Activated CD4-positive, alpha-beta T cell treated with anti-CD3 and anti-CD28 coated beads, Interleukin-2, amount 10 ng/mL, durations not matched to agents 7 days and 5 days (primary cell): Measurements from ENCODE around the gene CHRNA3. TPM values are rescaled to one million over a fixed set of nuclear protein-coding genes. Genes with fewer than 3 reads are reported as not detected.

Experiments used
- CTCF ChIA-PET: fragments of 350-600 bp; sonication (Branson Sonifier 250); formaldehyde crosslinking; loops from one replicate; lab custom pipeline; 2021; ENCODE audit warnings: antibody characterized with exemption; lab: Charles Lee
- POLR2A ChIA-PET: fragments of 350-600 bp; sonication (Branson Sonifier 250); formaldehyde crosslinking; loops from one replicate; lab custom pipeline; 2021; ENCODE audit warnings: antibody characterized with exemption; lab: Charles Lee
- DNase-seq: peaks from one replicate; pipeline ENCODE4 v3.0.0-alpha.2; 2020
- H3K27ac Mint-ChIP-seq: one replicate; pipeline ENCODE4 v1.8.0; 2021; ENCODE audit warnings: mild to moderate bottlenecking, moderate library complexity, mixed read lengths
- H3K27me3 Mint-ChIP-seq: one replicate; pipeline ENCODE4 v1.8.0; 2021; ENCODE audit warnings: mixed read lengths
- H3K36me3 Mint-ChIP-seq: one replicate; pipeline ENCODE4 v1.8.0; 2021; ENCODE audit warnings: low read depth, mixed read lengths
- H3K4me1 Mint-ChIP-seq: one replicate; pipeline ENCODE4 v1.8.0; 2021; ENCODE audit warnings: mixed read lengths
- H3K4me3 Mint-ChIP-seq: one replicate; pipeline ENCODE4 v1.8.0; 2021; ENCODE audit warnings: mild to moderate bottlenecking, moderate library complexity, mixed read lengths
- H3K9me3 Mint-ChIP-seq: one replicate; pipeline ENCODE4 v1.8.0; 2021; ENCODE audit warnings: mixed read lengths
- total RNA-seq, 2 experiments: library from RNA; stranded (reverse); gene quantifications; one replicate each; pipeline ENCODE4 v1.2.3, GENCODE V29; 2021

CHRNA3 gene
- total RNA-seq, 2 experiments from 2014 or later, result not detected

DNA sequence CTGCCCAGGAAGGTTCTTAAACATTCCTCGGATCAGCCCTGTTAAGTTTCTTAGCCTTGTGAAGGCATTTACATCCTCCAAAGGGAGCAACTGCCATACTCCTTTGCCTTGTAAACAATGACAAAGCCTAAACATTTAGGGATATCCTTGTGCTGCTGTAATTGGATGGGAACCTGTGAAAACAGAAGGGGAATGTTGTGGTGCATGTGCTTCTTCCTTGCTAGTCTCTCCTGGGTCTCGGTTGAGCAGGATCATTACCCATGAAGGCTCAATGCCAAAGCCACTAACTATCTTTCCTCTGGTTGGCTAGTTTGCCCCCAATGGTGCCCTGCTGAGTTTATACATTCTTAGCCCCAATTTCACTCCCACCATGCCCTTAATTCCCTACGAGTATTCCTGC lies 17.3 kb downstream of the CHRNA3 start:
- no peak overlapping the region for H3K4me3 Mint-ChIP-seq
- H3K36me3 Mint-ChIP-seq, result no peaks in the 10 kb centered on the region
- DNase-seq, result no peak
- ChIA-PET CTCF (interaction anchor here (0.5 to 1.1 kb wide), 2 partner anchors 21 to 124 kb away, joined by 3 read pairs; no protein-coding TSS in a partner anchor), POLR2A (no interaction called here)
- no peaks in the 10 kb centered on the region for H3K9me3 Mint-ChIP-seq
- H3K4me1 Mint-ChIP-seq, result no peaks in the 10 kb centered on the region
- no peak overlapping the region for H3K27ac Mint-ChIP-seq
- H3K27me3 Mint-ChIP-seq, result no peaks in the 10 kb centered on the region

DNA sequence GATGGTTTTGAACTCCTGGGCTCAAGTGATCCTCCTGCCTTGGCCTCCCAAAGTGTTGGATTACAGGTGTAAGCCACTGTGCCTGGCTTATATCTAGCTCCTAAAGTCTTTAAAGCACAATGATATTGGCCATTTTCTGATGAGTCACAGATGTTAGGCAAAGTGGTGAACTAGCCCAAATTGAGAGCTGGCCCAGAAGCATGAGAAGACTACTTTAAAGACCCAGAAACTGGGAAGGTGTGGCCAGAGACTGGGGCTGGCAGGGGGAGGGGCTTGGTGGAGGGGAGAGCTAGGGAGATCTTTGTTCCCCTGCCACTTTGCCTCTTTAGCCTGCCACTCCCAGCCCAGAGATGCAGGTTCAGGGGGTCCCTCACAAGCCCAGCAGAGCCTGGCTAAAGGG lies 21.6 kb downstream of the CHRNA3 start:
- CTCF ChIA-PET, result interaction anchor here (0.7 to 1.4 kb wide), 2 partner anchors 23 to 1953 kb away, joined by 3 to 6 read pairs; no protein-coding TSS in a partner anchor
- DNase-seq, result no peak
- Mint-ChIP-seq H3K36me3 (no peaks in the 10 kb centered on the region), H3K4me1 (no peaks in the 10 kb centered on the region), H3K4me3 (no peak overlapping the region), H3K9me3 (no peaks in the 10 kb centered on the region), H3K27me3 (no peaks in the 10 kb centered on the region), H3K27ac (no peak overlapping the region)
- POLR2A ChIA-PET, result no interaction called here

DNA sequence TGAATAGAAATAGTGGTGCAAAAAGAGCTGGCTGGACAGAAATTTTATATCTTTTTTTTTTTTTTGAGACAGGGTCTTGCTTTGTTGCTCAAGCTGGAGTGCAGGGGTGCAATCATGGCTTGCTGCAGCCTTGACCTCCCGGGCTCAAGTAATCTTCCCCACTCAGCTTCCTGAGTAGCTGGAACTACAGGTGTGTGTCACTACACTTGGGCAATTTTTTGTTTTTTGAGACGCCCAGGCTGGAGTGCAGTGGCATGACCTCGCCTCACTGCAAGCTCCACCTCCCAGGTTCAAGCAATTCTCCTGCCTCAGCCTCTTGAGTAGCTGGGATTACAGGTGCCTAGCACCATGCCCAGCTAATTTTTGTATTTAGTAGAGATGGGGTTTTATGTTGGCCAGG lies 22.4 kb downstream of the CHRNA3 start:
- DNase-seq, result no peak
- no peaks in the 10 kb centered on the region for H3K4me1 Mint-ChIP-seq
- H3K9me3 Mint-ChIP-seq, result no peaks in the 10 kb centered on the region
- H3K4me3 Mint-ChIP-seq, result no peak overlapping the region
- H3K27me3 Mint-ChIP-seq, result no peaks in the 10 kb centered on the region
- H3K27ac Mint-ChIP-seq, result no peak overlapping the region
- ChIA-PET POLR2A (no interaction called here), CTCF (interaction anchor here (0.7 to 1.4 kb wide), 4 partner anchors 22 to 341 kb away, joined by 3 to 9 read pairs (median 3); no protein-coding TSS in a partner anchor)
- H3K36me3 Mint-ChIP-seq, result no peaks in the 10 kb centered on the region

DNA sequence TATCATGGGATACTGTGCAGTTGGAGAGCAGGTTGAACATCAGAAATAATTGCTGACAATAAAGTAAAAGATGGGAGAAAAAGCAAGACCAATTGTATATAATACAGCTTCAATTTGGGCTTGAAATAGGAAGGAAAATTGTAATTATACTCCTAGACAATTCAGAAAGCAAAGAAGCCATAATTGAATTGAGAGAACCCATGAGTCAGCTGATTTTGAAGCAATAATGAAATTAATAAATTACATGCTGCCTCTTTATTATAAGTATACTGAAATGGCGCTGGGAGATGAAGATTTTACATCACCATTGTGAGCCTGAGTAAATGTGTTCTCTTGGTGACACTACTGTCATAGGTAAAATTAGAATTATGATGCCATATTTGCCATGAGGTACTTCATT lies 23.2 kb downstream of the CHRNA3 start:
- no peak overlapping the region for H3K4me3 Mint-ChIP-seq
- H3K27ac Mint-ChIP-seq, result no peak overlapping the region
- POLR2A ChIA-PET, result no interaction called here
- H3K9me3 Mint-ChIP-seq, result no peaks in the 10 kb centered on the region
- H3K36me3 Mint-ChIP-seq, result no peaks in the 10 kb centered on the region
- H3K27me3 Mint-ChIP-seq, result no peaks in the 10 kb centered on the region
- no peak for DNase-seq
- no peaks in the 10 kb centered on the region for H3K4me1 Mint-ChIP-seq
- CTCF ChIA-PET, result interaction anchor here (0.7 to 0.8 kb wide), 2 partner anchors 30 to 340 kb away, joined by 3 to 9 read pairs; no protein-coding TSS in a partner anchor

DNA sequence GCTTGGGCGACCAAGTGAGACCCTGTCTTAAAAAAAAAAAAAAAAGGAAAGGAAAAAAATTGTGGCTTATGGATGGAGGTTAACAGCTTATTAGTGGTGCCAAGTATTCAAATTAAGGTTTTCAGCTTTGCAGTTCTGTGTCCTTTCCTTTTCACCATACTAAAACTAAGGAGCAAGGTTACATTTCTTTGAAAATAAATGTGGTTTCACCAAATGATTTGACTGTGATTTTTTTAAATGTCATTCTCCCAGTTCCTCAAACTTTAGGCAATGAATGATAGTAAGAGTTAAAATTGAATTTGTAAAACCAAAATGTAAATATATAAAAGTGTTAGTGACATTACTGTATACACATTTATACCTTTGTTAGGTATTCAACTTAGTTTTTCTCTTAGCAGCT lies 45.9 kb downstream of the CHRNA3 start:
- Mint-ChIP-seq H3K27ac (no peak overlapping the region), H3K9me3 (no peaks in the 10 kb centered on the region), H3K36me3 (no peaks in the 10 kb centered on the region), H3K27me3 (no peaks in the 10 kb centered on the region), H3K4me3 (no peak overlapping the region), H3K4me1 (no peaks in the 10 kb centered on the region)
- ChIA-PET CTCF (no interaction called here), POLR2A (interaction anchor here (0.6 kb wide), 1 partner anchor 137 kb away, joined by 3 read pairs; the partner anchor contains the start of gene IREB2)
- no peak for DNase-seq

DNA sequence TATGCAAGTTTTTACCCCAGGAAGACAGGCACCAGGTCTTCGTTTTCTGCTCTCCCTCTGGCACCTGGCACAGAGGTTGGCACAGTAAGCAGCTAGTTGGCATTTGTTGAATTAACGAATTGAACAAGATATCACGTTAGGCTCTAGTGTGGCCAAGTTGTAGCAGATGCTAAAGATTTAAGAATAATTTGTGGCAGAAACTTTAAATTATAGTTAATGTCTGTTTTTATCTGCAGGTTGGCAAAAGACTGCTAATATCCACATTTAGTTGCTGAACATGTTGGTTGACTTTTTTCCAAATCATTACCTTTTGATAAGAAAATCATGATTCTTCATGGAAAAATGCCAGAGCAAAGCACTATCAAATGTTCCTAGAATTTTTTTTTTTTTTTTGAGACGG lies 47.4 kb downstream of the CHRNA3 start:
- CTCF ChIA-PET, result no interaction called here
- DNase-seq, result no peak
- Mint-ChIP-seq H3K36me3 (no peaks in the 10 kb centered on the region), H3K27ac (no peak overlapping the region), H3K27me3 (peaks cover 3% of the 10 kb centered on the region), H3K4me1 (no peaks in the 10 kb centered on the region), H3K4me3 (no peak overlapping the region), H3K9me3 (no peaks in the 10 kb centered on the region)
- POLR2A ChIA-PET, result no interaction called here

DNA sequence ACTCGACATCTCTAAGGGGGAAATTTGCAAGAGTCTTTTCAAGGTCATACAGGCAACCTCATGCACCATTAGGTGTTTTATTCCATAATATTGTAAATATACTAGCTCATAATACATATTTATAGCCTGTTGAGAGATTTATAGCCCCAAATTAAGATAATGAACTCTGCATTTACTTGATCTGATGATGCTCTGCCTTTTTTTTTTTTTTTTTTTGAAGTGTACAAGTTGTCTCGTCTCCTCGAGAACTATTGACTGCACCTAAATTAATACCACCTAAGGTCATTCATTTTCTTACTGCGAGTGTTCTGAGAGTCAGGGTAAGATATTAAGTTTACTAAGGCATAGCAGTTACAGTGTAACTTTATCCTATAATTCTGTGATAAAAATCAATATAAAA lies 49.4 kb downstream of the CHRNA3 start:
- Mint-ChIP-seq H3K27ac (no peak overlapping the region), H3K4me3 (no peak overlapping the region), H3K4me1 (peaks cover 6% of the 10 kb centered on the region), H3K27me3 (peaks cover 13% of the 10 kb centered on the region), H3K9me3 (no peaks in the 10 kb centered on the region), H3K36me3 (no peaks in the 10 kb centered on the region)
- DNase-seq, result no peak
- ChIA-PET POLR2A (no interaction called here), CTCF (interaction anchor here (0.5 kb wide), 1 partner anchor 302 kb away, joined by 5 read pairs; no protein-coding TSS in a partner anchor)

DNA sequence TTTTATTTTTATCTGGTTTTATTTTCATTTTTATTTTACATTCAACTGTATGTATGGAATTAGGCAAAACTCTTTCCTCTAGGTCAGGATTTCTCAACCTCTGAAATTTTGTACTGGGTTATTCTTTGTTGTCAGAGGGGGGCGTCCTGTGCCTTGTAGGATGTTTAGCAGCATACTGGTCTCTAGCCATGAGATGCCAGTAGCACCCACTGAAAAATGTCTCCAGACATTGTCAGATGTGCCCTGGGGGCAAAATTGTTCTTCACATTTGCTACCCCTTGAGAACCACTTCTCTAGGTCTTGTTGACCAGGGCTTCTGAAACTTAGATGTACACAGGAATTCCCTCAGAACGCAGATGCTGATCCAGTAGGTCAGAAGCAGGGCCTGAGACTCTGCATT lies 50.1 kb downstream of the CHRNA3 start:
- no peaks in the 10 kb centered on the region for H3K9me3 Mint-ChIP-seq

DNA sequence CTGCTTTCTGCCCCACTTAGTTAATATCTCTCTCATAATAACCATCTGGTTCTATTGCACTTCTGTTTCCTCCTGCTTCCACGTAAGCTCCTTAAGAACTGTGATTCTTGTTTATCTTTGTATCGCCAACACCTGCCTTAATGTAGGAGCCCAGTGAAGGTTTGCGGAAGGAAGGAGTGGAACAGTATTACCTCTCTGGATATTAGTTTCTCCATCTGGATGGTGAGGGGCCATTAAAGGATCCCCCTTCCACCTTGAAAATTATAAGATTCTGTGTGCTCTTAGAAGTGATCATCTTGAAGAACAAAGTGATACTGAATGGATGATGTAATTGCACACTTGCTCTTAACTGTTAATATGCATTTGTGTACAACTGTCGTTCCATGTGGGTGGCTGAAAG lies 53.3 kb downstream of the CHRNA3 start:
- Mint-ChIP-seq H3K4me3 (no peak overlapping the region), H3K4me1 (peaks cover 26% of the 10 kb centered on the region), H3K36me3 (no peaks in the 10 kb centered on the region), H3K27me3 (peaks cover 23% of the 10 kb centered on the region), H3K27ac (no peak overlapping the region), H3K9me3 (no peaks in the 10 kb centered on the region)
- DNase-seq, result no peak
- ChIA-PET POLR2A (no interaction called here), CTCF (interaction anchor here (0.9 kb wide), 1 partner anchor 30 kb away, joined by 9 read pairs; no protein-coding TSS in a partner anchor)

More for the DNA sequence above, 50.1 kb downstream of the CHRNA3 start:
- CTCF ChIA-PET, result no interaction called here
- Mint-ChIP-seq H3K27me3 (peaks cover 19% of the 10 kb centered on the region), H3K4me1 (peaks cover 12% of the 10 kb centered on the region), H3K27ac (no peak overlapping the region), H3K36me3 (no peaks in the 10 kb centered on the region), H3K4me3 (no peak overlapping the region)
- POLR2A ChIA-PET, result no interaction called here
- no peak for DNase-seq

DNA sequence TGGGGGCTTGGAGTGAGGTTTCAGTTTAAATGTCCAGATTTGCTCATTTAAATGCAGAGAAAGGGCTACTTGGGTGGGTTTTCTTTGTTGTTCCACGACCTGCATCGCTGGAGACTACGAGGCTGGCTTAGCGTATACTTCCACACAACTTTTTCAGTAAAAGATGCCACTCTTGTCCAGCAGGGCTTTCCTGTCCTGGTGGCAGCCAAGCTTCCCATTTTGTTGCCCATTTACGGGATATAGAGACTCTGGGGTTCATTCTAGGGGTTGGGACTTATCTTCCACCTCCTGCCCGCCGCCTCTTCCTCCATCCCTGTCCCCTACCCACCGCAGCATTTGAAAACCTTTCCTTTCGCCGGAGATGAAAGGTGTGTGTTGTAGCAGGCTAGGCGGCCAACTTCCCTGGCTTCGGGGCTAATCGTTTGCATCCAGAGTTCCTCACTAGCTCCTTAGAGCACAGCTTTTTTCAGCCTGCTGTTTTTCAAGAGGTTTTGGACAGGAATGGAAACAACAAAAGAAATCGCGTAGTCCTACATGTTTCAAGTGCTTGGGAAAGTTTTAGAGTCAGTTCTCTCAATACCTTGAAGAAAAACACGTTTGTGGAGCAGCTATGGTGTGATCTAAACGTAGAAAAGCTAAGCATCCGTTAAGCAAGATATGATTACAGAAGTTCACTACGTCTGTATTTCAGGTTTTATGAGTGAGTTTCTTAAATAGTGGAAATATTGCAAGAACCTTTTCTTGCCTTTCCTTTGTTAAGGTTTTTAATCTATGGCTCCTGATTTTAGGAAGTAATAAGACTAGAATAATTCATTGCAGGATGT lies 54.6 kb downstream of the CHRNA3 start:
- Mint-ChIP-seq H3K36me3 (no peaks in the 10 kb centered on the region), H3K27me3 (peaks cover 28% of the 10 kb centered on the region), H3K9me3 (no peaks in the 10 kb centered on the region), H3K4me3 (peak overlapping the region; percentile 80), H3K4me1 (peaks cover 26% of the 10 kb centered on the region), H3K27ac (peak overlapping the region; percentile 6)
- CTCF ChIA-PET, result interaction anchor here (1.0 to 2.6 kb wide), 4 partner anchors 20 to 146 kb away, joined by 3 to 11 read pairs (median 5); no protein-coding TSS in a partner anchor
- DNase-seq, result peak; percentile 11
- POLR2A ChIA-PET, result interaction anchor here (0.5 to 0.6 kb wide), 2 partner anchors 13 to 14 kb away, joined by 3 to 7 read pairs; no protein-coding TSS in a partner anchor

DNA sequence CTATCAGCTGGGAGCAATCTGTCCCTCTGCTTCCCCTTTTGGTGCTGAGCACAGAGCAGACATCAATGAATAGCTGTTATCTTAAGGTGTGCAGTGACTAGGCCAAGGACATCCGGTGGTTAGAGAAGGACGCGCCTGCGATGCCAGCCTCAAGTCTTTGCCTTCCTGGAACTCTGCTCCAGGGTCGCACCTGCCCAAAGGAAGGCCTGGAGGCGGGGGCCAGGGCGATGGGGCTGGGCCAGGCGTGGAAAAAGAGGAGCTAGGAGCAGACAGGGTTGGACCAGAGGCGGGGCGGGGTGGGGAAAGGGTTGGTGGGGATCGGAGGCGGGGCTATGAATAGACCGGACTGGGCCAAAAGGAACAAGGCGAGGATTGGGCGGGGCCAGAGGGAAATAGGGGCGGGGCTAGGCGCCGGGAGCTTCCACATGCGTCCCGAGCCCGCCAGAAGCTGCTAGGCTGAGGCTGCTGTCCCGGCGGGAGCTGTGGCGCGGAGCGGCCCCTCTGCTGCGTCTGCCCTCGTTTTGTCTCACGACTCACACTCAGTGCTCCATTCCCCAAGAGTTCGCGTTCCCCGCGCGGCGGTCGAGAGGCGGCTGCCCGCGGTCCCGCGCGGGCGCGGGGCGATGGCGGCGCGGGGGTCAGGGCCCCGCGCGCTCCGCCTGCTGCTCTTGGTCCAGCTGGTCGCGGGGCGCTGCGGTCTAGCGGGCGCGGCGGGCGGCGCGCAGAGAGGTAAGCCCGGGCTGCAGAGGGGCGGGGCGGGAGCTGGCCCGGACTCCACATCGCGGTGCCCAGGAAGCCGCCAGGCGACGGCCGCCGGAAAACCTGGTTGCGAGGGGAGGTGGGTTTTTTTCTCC lies 55.5 kb downstream of the CHRNA3 start, which contains the start of gene CHRNA5:
Gene CHRNA5, plus strand, starts transcription at position 424 of the 854 bp plus-strand sequence. Its CDS starts 200 bp downstream, at position 624.
- Mint-ChIP-seq H3K27me3 (peaks cover 28% of the 10 kb centered on the region), H3K36me3 (no peaks in the 10 kb centered on the region), H3K4me3 (peak within 1 kb of the TSS; percentile 80), H3K27ac (peak within 1 kb of the TSS; percentile 83), H3K9me3 (no peaks in the 10 kb centered on the region), H3K4me1 (peaks cover 26% of the 10 kb centered on the region)
- peak; percentile 69 for DNase-seq
- POLR2A ChIA-PET, result interaction anchor here (0.6 kb wide), 1 partner anchor 13 kb away, joined by 3 read pairs; no protein-coding TSS in a partner anchor
- CTCF ChIA-PET, result interaction anchor here (1.0 to 2.6 kb wide), 5 partner anchors 13 to 146 kb away, joined by 3 to 11 read pairs (median 4); no protein-coding TSS in a partner anchor

DNA sequence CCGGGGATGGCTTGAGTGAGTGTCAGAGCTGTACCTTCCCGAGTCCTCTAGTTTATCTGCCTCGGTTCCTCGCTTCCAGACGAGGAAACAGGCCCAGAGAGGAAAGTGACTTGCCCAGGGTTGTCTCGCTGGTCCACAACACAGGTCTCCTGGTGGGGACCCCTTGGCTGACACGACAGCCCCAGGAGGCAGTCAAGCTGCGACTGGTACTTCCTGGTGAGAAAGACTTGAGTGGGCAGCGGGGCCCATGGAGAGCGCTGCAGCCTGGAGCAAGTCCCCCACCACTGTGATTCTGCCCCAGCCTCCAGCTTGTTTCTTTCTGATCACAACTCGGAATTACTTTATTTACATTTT lies 56.1 kb downstream of the CHRNA3 start:
- Mint-ChIP-seq H3K36me3 (no peaks in the 10 kb centered on the region), H3K27me3 (peaks cover 28% of the 10 kb centered on the region), H3K4me1 (peaks cover 26% of the 10 kb centered on the region), H3K4me3 (peak overlapping the region; percentile 80), H3K9me3 (no peaks in the 10 kb centered on the region), H3K27ac (peak overlapping the region; percentile 83)
- ChIA-PET POLR2A (no interaction called here), CTCF (interaction anchor here (1.0 to 2.6 kb wide), 4 partner anchors 12 to 147 kb away, joined by 3 to 11 read pairs (median 4); no protein-coding TSS in a partner anchor)
- no peak for DNase-seq
